HCT116 (cell line): ENCODE measurements around the gene TLX1. TPM values are rescaled to one million over a fixed set of nuclear protein-coding genes. Genes with fewer than 3 reads are reported as not detected.

Source experiments
- ATAC-seq: fragments of 200-7000 bp; cut with Tn5 transposase; 2 replicates; pipeline ENCODE4 v1.9.1; 2020; ENCODE audit warnings: mild to moderate bottlenecking, moderate library complexity
- BruUV-seq: library from RNA; stranded (reverse); fragments of 400-500 nt; replicated peaks from 2 replicates; lab custom pipeline; 2021; lab: Mats Ljungman, UMichigan
- CTCF ChIA-PET: fragments of 300-600 bp; sonication (Branson Sonifier 250); formaldehyde crosslinking; loops from one replicate; lab custom pipeline; 2021; ENCODE audit warnings: antibody characterized with exemption; lab: Charles Lee
- POLR2A ChIA-PET: fragments of 300-600, 350-600 bp; sonication (Branson Sonifier 250); formaldehyde crosslinking; loops from one replicate; lab custom pipeline; 2021; ENCODE audit warnings: antibody characterized with exemption; lab: Charles Lee
- RAD21 ChIA-PET, 2 experiments: fragments of 300-600 bp; sonication (Branson Sonifier 250); formaldehyde crosslinking; loops; one replicate each; lab custom pipeline; 2023; ENCODE audit warnings: low total read pairs in 2 of 2; ENCODE audit not compliant: uncharacterized antibody in 2 of 2, unreplicated experiment in 2 of 2, low non-redundant PET in 1 of 2; lab: Charles Lee
- DNase-seq: peaks from one replicate; pipeline ENCODE4 v3.0.0-alpha.2; 2010; ENCODE audit warnings: low read depth, low spot score
- H2AFZ ChIP-seq: fragments of 200-600 bp; shearing (Covaris generic), sonication (generic); 2 replicates; pipeline ENCODE4 v1.6.1; 2017; ENCODE audit warnings: low read depth, mixed run types, mixed read lengths, antibody characterized with exemption, low read length; ENCODE audit not compliant: poor library complexity, severe bottlenecking
- H3K27ac ChIP-seq: 2 replicates; pipeline ENCODE4 v1.5.1; 2012; ENCODE audit warnings: low read depth, low read length
- H3K27me3 ChIP-seq: fragments of 200-600 bp; sonication (generic); 2 replicates; pipeline ENCODE4 v1.6.1; 2016; ENCODE audit warnings: mixed run types, low read length, mixed read lengths; ENCODE audit not compliant: insufficient read depth
- H3K36me3 ChIP-seq, 2 experiments: fragments of 200-500 bp in 1 of 2; fragments of 200-600 bp in 1 of 2; sonication (Bioruptor generic) in 1 of 2; sonication (generic) in 1 of 2; 2 replicates each; pipeline versions ENCODE4 v1.5.1 to v1.6.1; 2014 to 2016; ENCODE audit warnings: low read length in 2 of 2, inconsistent platforms in 1 of 2, mixed read lengths in 1 of 2, mixed run types in 1 of 2; ENCODE audit not compliant: insufficient read depth in 2 of 2, control insufficient read depth in 1 of 2
- H3K4me1 ChIP-seq, 2 experiments: fragments of 200-600 bp in 1 of 2; sonication (generic) in 1 of 2; 2 replicates each; pipeline versions ENCODE4 v1.5.1 to v1.6.1; 2012 to 2017; ENCODE audit warnings: low read length in 2 of 2, inconsistent platforms in 1 of 2, mild to moderate bottlenecking in 1 of 2, mixed read lengths in 1 of 2, mixed run types in 1 of 2, moderate library complexity in 1 of 2; ENCODE audit not compliant: insufficient read depth in 2 of 2, control insufficient read depth in 1 of 2
- H3K4me2 ChIP-seq: fragments of 200-600 bp; sonication (generic); 2 replicates; pipeline ENCODE4 v1.6.1; 2017; ENCODE audit warnings: mixed run types, low read length, mixed read lengths
- H3K4me3 ChIP-seq, 2 experiments: fragments of 200-600 bp in 1 of 2; sonication (generic) in 1 of 2; replicated peaks in 1 of 2; 2 replicates each; pipeline ENCODE4 v1.5.1; 2011 to 2016; ENCODE audit warnings: low read length in 2 of 2, control low read depth in 1 of 2, low read depth in 1 of 2, mild to moderate bottlenecking in 1 of 2, mixed read lengths in 1 of 2, mixed run types in 1 of 2
- H3K79me2 ChIP-seq: fragments of 200-600 bp; sonication (generic); 2 replicates; pipeline ENCODE4 v1.6.1; 2017; ENCODE audit warnings: mild to moderate bottlenecking, mixed run types, low read length, moderate library complexity, mixed read lengths; ENCODE audit not compliant: insufficient read depth
- H3K9ac ChIP-seq: fragments of 200-600 bp; sonication (generic); 2 replicates; pipeline ENCODE4 v1.6.1; 2016; ENCODE audit warnings: low read length, mixed read lengths
- H3K9me2 ChIP-seq: fragments of 200-600 bp; sonication (generic), shearing (Covaris generic); 2 replicates; pipeline ENCODE4 v1.6.1; 2017; ENCODE audit warnings: mixed run types, mild to moderate bottlenecking, moderate library complexity; ENCODE audit not compliant: insufficient read depth
- H3K9me3 ChIP-seq, 2 experiments: fragments of 200-500 bp in 1 of 2; fragments of 200-600 bp in 1 of 2; sonication (Bioruptor generic) in 1 of 2; sonication (generic) in 1 of 2; 2 replicates each; pipeline ENCODE4 v1.6.1; 2014 to 2017; ENCODE audit warnings: low read length in 2 of 2, mixed read lengths in 2 of 2, inconsistent platforms in 1 of 2, low read depth in 1 of 2, mild to moderate bottlenecking in 1 of 2, mixed run types in 1 of 2, moderate library complexity in 1 of 2; ENCODE audit not compliant: control insufficient read depth in 1 of 2, insufficient read depth in 1 of 2
- H4K20me1 ChIP-seq: fragments of 200-600 bp; sonication (generic), shearing (Covaris generic); 2 replicates; pipeline ENCODE4 v1.6.1; 2017; ENCODE audit warnings: mixed run types, mild to moderate bottlenecking, moderate library complexity; ENCODE audit not compliant: insufficient read depth
- ATF3 ChIP-seq: IDR thresholded peaks from 2 replicates; pipeline ENCODE4 v1.6.1; 2012
- CBX3 ChIP-seq: IDR thresholded peaks from 2 replicates; pipeline ENCODE4 v1.6.1; 2012; ENCODE audit warnings: low read depth
- CEBPB ChIP-seq: IDR thresholded peaks from 2 replicates; pipeline ENCODE4 v1.6.1; 2012; ENCODE audit warnings: low read depth
- CTCF ChIP-seq, 3 experiments: fragments of 200-600 bp in 1 of 3; sonication (generic) in 1 of 3; IDR thresholded peaks in 2 of 3; conservative IDR thresholded peaks in 1 of 3; 2 replicates each; pipeline ENCODE4 v1.5.1; 2012 to 2017; ENCODE audit warnings: low read depth in 2 of 3, low read length in 2 of 3, antibody characterized with exemption in 1 of 3, borderline replicate concordance in 1 of 3, control low read depth in 1 of 3, mild to moderate bottlenecking in 1 of 3, mixed read lengths in 1 of 3, mixed run types in 1 of 3, moderate library complexity in 1 of 3; ENCODE audit not compliant: insufficient read depth in 1 of 3
- EGR1 ChIP-seq: IDR thresholded peaks from 2 replicates; pipeline ENCODE4 v1.6.1; 2012; ENCODE audit warnings: low read depth
- ELF1 ChIP-seq: IDR thresholded peaks from 2 replicates; pipeline ENCODE4 v1.6.1; 2012; ENCODE audit warnings: low read depth, borderline replicate concordance
- FOSL1 ChIP-seq: IDR thresholded peaks from 2 replicates; pipeline ENCODE4 v1.6.1; 2012; ENCODE audit warnings: low read depth
- POLR2A ChIP-seq: IDR thresholded peaks from 2 replicates; pipeline ENCODE4 v1.7.0; 2011; ENCODE audit warnings: borderline replicate concordance; ENCODE audit not compliant: insufficient read depth, insufficient read length; ENCODE audit errors: extremely low read depth
- POLR2AphosphoS5 ChIP-seq: IDR thresholded peaks from 2 replicates; pipeline ENCODE4 v1.6.1; 2011; ENCODE audit warnings: mild to moderate bottlenecking, low read depth, low read length, moderate library complexity
- RAD21 ChIP-seq: IDR thresholded peaks from 2 replicates; pipeline ENCODE4 v1.6.1; 2012; ENCODE audit warnings: low read depth, mild to moderate bottlenecking
- SIN3A ChIP-seq: IDR thresholded peaks from 2 replicates; pipeline ENCODE4 v1.6.1; 2012; ENCODE audit warnings: low read depth
- SRF ChIP-seq: IDR thresholded peaks from 2 replicates; pipeline ENCODE4 v1.6.1; 2012; ENCODE audit warnings: low read depth
- TCF7L2 ChIP-seq: IDR thresholded peaks from 2 replicates; pipeline ENCODE4 v1.7.0; 2011; ENCODE audit warnings: borderline replicate concordance, inconsistent platforms; ENCODE audit not compliant: insufficient read depth, insufficient read length; ENCODE audit errors: extremely low read depth
- ZNF274 ChIP-seq: fragments of 200-500 bp; sonication (Bioruptor generic); IDR thresholded peaks from 2 replicates; pipeline ENCODE4 v1.6.1; 2014; ENCODE audit warnings: mild to moderate bottlenecking, low read depth, low read length, inconsistent platforms
- intact Hi-C: fragments of 100-400 bp; cut with micrococcal nuclease; formaldehyde crosslinking; loops from 2 replicates; pipeline ENCODE4 v1.10.0; 2022
- total RNA-seq: library from RNA; stranded (reverse); gene quantifications from one replicate; pipeline ENCODE4 v1.2.1, GENCODE V29; 2021; ENCODE audit not compliant: unreplicated experiment
- TF ChIP-seq, protein P1 (sequence below): IDR thresholded peaks from 2 replicates; pipeline ENCODE4 v1.6.1; 2012; ENCODE audit warnings: low read depth
- TF ChIP-seq, protein P2 (sequence below): IDR thresholded peaks from 2 replicates; pipeline ENCODE4 v1.6.1; 2012

The TLX1 gene
- total RNA-seq, 1 experiment from 2014 or later: not detected

DNA sequence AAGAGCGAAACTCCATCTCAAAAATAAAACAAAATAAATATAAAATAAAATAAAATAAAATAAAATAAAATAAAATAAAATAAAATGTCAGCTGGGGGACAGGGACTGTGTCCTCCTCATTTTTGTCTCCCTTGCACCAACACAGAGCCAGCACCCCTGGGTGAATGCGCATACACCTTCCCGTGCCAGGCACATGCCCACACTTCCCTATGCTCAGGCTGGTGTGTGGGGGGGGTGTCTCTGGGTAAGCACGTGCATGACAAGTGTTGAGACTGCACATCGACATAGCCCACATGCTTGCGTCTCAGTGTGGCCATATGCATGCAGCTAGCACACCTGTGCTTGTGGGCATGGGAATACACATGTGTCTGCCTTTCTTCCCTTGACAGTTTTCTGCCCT lies 24.7 kb upstream of the TLX1 start:
- Histone ChIP-seq H3K4me2 (no peak overlapping the region), H3K36me3 (no peaks in the 10 kb centered on the region), H3K9me3 (no peaks in the 10 kb centered on the region), H3K27me3 (no peaks in the 10 kb centered on the region), H3K4me1 (peaks cover 7 to 10% of the 10 kb centered on the region in 2 experiments; a peak in 3 of 4 replicates), H4K20me1 (no peaks in the 10 kb centered on the region), H3K4me3 (no peak overlapping the region), H3K9me2 (no peaks in the 10 kb centered on the region), H3K79me2 (no peaks in the 10 kb centered on the region), H3K9ac (no peak overlapping the region), H2AFZ (no peak overlapping the region), H3K27ac (no peak overlapping the region)
- ChIA-PET RAD21 (no interaction called here), POLR2A (no interaction called here), CTCF (interaction anchor here (4.8 kb wide), 1 partner anchor 11 kb away, joined by 36 read pairs; no protein-coding TSS in a partner anchor)
- TF ChIP-seq EGR1 (no peak), CBX3 (no peak), SIN3A (no peak)
- TF ChIP-seq, protein P1, sequence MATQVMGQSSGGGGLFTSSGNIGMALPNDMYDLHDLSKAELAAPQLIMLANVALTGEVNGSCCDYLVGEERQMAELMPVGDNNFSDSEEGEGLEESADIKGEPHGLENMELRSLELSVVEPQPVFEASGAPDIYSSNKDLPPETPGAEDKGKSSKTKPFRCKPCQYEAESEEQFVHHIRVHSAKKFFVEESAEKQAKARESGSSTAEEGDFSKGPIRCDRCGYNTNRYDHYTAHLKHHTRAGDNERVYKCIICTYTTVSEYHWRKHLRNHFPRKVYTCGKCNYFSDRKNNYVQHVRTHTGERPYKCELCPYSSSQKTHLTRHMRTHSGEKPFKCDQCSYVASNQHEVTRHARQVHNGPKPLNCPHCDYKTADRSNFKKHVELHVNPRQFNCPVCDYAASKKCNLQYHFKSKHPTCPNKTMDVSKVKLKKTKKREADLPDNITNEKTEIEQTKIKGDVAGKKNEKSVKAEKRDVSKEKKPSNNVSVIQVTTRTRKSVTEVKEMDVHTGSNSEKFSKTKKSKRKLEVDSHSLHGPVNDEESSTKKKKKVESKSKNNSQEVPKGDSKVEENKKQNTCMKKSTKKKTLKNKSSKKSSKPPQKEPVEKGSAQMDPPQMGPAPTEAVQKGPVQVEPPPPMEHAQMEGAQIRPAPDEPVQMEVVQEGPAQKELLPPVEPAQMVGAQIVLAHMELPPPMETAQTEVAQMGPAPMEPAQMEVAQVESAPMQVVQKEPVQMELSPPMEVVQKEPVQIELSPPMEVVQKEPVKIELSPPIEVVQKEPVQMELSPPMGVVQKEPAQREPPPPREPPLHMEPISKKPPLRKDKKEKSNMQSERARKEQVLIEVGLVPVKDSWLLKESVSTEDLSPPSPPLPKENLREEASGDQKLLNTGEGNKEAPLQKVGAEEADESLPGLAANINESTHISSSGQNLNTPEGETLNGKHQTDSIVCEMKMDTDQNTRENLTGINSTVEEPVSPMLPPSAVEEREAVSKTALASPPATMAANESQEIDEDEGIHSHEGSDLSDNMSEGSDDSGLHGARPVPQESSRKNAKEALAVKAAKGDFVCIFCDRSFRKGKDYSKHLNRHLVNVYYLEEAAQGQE: no peak
- DNase-seq: no peak
- ATAC-seq: no peak
- no TSS peak for BruUV-seq
- intact Hi-C loops: no loop called here

GRCh38 chr10:101107771-101108170 lies 23.3 kb upstream of the TLX1 start:
- no peak overlapping the region for H3K4me2 ChIP-seq
- H3K27ac ChIP-seq: no peak overlapping the region
- H3K4me1 ChIP-seq: peaks cover 13% of the 10 kb centered on the region in 2 experiments; a peak in 3 of 4 replicates
- H3K4me3 ChIP-seq: no peak overlapping the region
- H3K9ac ChIP-seq: no peak overlapping the region
- ChIA-PET CTCF (interaction anchor here (1.7 to 4.8 kb wide), 2 partner anchors 12 to 34 kb away, joined by 8 to 36 read pairs; no protein-coding TSS in a partner anchor), RAD21 (no interaction called here), POLR2A (no interaction called here)
- H2AFZ ChIP-seq: no peak overlapping the region
- DNase-seq: no peak
- H3K9me2 ChIP-seq: no peaks in the 10 kb centered on the region
- no peaks in the 10 kb centered on the region for H3K36me3 ChIP-seq
- ATAC-seq: no peak
- intact Hi-C loops: no loop called here
- no peaks in the 10 kb centered on the region for H4K20me1 ChIP-seq
- H3K27me3 ChIP-seq: no peaks in the 10 kb centered on the region
- H3K9me3 ChIP-seq: no peaks in the 10 kb centered on the region
- no TSS peak for BruUV-seq
- H3K79me2 ChIP-seq: no peaks in the 10 kb centered on the region
- TF ChIP-seq SIN3A (no peak), CEBPB (no peak), FOSL1 (no peak), ATF3 (no peak), RAD21 (no peak), CBX3 (no peak), SRF (no peak), TCF7L2 (no peak), POLR2A (no peak), EGR1 (no peak), CTCF (IDR thresholded peaks at IDR 0.05 in 2 of 3, conservative IDR thresholded peaks at IDR 0.05 in 1 of 3; ENCODE audit: borderline replicate concordance in 1 of 3, insufficient read depth in 1 of 3, low read depth in 2 of 3, low read length in 2 of 3) (no peak), ELF1 (no peak), ZNF274 (no peak), POLR2AphosphoS5 (no peak)
- TF ChIP-seq, protein P2, sequence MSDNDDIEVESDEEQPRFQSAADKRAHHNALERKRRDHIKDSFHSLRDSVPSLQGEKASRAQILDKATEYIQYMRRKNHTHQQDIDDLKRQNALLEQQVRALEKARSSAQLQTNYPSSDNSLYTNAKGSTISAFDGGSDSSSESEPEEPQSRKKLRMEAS: no peak
